Suprapubic skin (tissue), 3 donors: ENCODE measurements around the gene CYP4F22.

Source experiments
- CTCF ChIP-seq, 2 donors: fragments of 200-600 bp in 1 of 2; fragments of 450-650 bp in 1 of 2; sonication (generic) in 1 of 2; IDR thresholded peaks; one replicate each; pipeline ENCODE4 v1.5.1; 2016 to 2019; ENCODE audit warnings: antibody characterized with exemption in 2 of 2, mild to moderate bottlenecking in 1 of 2, moderate library complexity in 1 of 2
- POLR2AphosphoS5 ChIP-seq, 3 donors: sonication (generic); formaldehyde crosslinking; IDR thresholded peaks; one replicate each; pipeline ENCODE4 v1.6.1; 2017; ENCODE audit warnings: antibody characterized with exemption in 3 of 3

DNA sequence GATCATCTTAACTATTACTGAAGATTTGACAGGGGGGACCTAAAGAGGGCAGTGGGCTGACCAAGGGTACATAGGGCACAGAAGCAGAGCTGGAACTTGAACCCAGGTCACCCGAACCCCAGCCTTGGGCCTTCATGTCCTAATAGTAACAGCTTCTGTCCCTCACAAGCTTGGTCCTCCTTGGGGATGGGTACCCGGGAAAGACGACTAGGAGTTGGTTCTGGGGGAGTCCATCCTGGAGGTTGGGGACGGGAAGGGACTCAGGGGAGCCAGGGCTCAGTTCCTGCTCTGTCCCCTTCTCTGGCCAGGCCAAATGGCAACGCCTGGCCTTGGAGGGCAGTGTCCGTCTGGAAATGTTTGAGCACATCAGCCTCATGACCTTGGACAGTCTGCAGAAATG is 67.1 kb downstream of the CYP4F22 start:
- TF ChIP-seq CTCF (IDR thresholded peaks at IDR 0.05) (no peak), POLR2AphosphoS5 (IDR thresholded peaks at IDR 0.05) (no peak)
